Mesenchymal stem cell (in vitro differentiated cells and primary cell): Measurements from ENCODE around the gene TRAF7.

Experiments used
- DNase-seq: peaks from one replicate; pipeline ENCODE4 v3.0.0-alpha.2; 2013
- H2AFZ ChIP-seq: one replicate; pipeline ENCODE4 v1.6.1; 2013; ENCODE audit warnings: low read depth, mild to moderate bottlenecking, control low read depth, inconsistent platforms, low read length, moderate library complexity
- H2AK5ac ChIP-seq: 2 replicates; pipeline ENCODE4 v1.6.1; 2013; ENCODE audit warnings: low read length, moderate library complexity, mild to moderate bottlenecking, inconsistent platforms; ENCODE audit not compliant: severe bottlenecking
- H2BK120ac ChIP-seq: one replicate; pipeline ENCODE4 v1.6.1; 2013; ENCODE audit warnings: low read depth, mild to moderate bottlenecking, inconsistent platforms, low read length, moderate library complexity
- H2BK12ac ChIP-seq, 2 experiments: one replicate each; pipeline ENCODE4 v1.6.1; 2013; ENCODE audit warnings: inconsistent platforms in 2 of 2, low read length in 2 of 2, mild to moderate bottlenecking in 2 of 2, moderate library complexity in 2 of 2, control low read depth in 1 of 2
- H2BK15ac ChIP-seq: one replicate; pipeline ENCODE4 v1.6.1; 2013; ENCODE audit warnings: mild to moderate bottlenecking, low read depth, inconsistent platforms; ENCODE audit not compliant: poor library complexity, severe bottlenecking
- H2BK5ac ChIP-seq: 2 replicates; pipeline ENCODE4 v1.6.1; 2013; ENCODE audit warnings: low read depth, mild to moderate bottlenecking, low read length, control low read depth, inconsistent platforms; ENCODE audit not compliant: poor library complexity, severe bottlenecking
- H3K14ac ChIP-seq, 2 experiments: one replicate each; pipeline ENCODE4 v1.6.1; 2013; ENCODE audit warnings: inconsistent platforms in 2 of 2, low read length in 2 of 2, control low read depth in 1 of 2, mild to moderate bottlenecking in 1 of 2, moderate library complexity in 1 of 2
- H3K18ac ChIP-seq, 2 experiments: one replicate each; pipeline ENCODE4 v1.6.1; 2013; ENCODE audit warnings: inconsistent platforms in 2 of 2, low read length in 2 of 2, control low read depth in 1 of 2, low read depth in 1 of 2, mild to moderate bottlenecking in 1 of 2
- H3K23ac ChIP-seq, 2 experiments: one replicate each; pipeline ENCODE4 v1.6.1; 2013; ENCODE audit warnings: inconsistent platforms in 2 of 2, low read length in 2 of 2, mild to moderate bottlenecking in 2 of 2, moderate library complexity in 2 of 2, control low read depth in 1 of 2
- H3K27ac ChIP-seq: 2 replicates; pipeline ENCODE4 v1.5.1; 2013; ENCODE audit warnings: mild to moderate bottlenecking, moderate library complexity, low read length, control low read depth, inconsistent platforms; ENCODE audit not compliant: poor library complexity, severe bottlenecking
- H3K27me3 ChIP-seq, 2 experiments: 2 replicates each; pipeline versions ENCODE4 v1.6.1 to v1.7.0; 2013; ENCODE audit warnings: low read length in 2 of 2, mild to moderate bottlenecking in 2 of 2, moderate library complexity in 2 of 2, control low read depth in 1 of 2, inconsistent platforms in 1 of 2; ENCODE audit not compliant: control insufficient read depth in 1 of 2, insufficient read depth in 1 of 2
- H3K36me3 ChIP-seq, 2 experiments: 2 replicates each; pipeline versions ENCODE4 v1.6.1 to v1.7.0; 2013; ENCODE audit warnings: low read length in 2 of 2, control low read depth in 1 of 2, inconsistent platforms in 1 of 2, low read depth in 1 of 2, mild to moderate bottlenecking in 1 of 2; ENCODE audit not compliant: insufficient read depth in 2 of 2, control insufficient read depth in 1 of 2
- H3K4ac ChIP-seq, 2 experiments: one replicate each; pipeline ENCODE4 v1.6.1; 2013; ENCODE audit warnings: inconsistent platforms in 2 of 2, low read length in 2 of 2, mild to moderate bottlenecking in 2 of 2, moderate library complexity in 2 of 2, control low read depth in 1 of 2, low read depth in 1 of 2
- H3K4me1 ChIP-seq: 2 replicates; pipeline ENCODE4 v1.6.1; 2013; ENCODE audit warnings: low read depth, low read length, control low read depth; ENCODE audit not compliant: control insufficient read depth, insufficient read depth
- H3K4me2 ChIP-seq: 2 replicates; pipeline ENCODE4 v1.6.1; 2013; ENCODE audit warnings: low read length, mild to moderate bottlenecking, inconsistent platforms; ENCODE audit not compliant: poor library complexity, severe bottlenecking
- H3K4me3 ChIP-seq, 2 experiments: 2 replicates each; pipeline versions ENCODE4 v1.5.1 to v1.7.0; 2013; ENCODE audit warnings: low read length in 2 of 2, mild to moderate bottlenecking in 2 of 2, control low read depth in 1 of 2, low read depth in 1 of 2; ENCODE audit not compliant: insufficient read depth in 1 of 2
- H3K79me1 ChIP-seq: replicated peaks from 2 replicates; pipeline ENCODE4 v1.6.1; 2013; ENCODE audit warnings: mild to moderate bottlenecking, control low read depth, low read length, inconsistent platforms; ENCODE audit not compliant: poor library complexity, severe bottlenecking
- H3K9ac ChIP-seq: 2 replicates; pipeline ENCODE4 v1.7.0; 2013; ENCODE audit warnings: mild to moderate bottlenecking, low read length, moderate library complexity
- H3K9me3 ChIP-seq: 2 replicates; pipeline ENCODE4 v1.7.0; 2013; ENCODE audit warnings: mild to moderate bottlenecking, low read length; ENCODE audit not compliant: control insufficient read depth
- H4K8ac ChIP-seq: one replicate; pipeline ENCODE4 v1.6.1; 2013; ENCODE audit warnings: inconsistent platforms, mild to moderate bottlenecking, low read length, moderate library complexity
- H4K91ac ChIP-seq: one replicate; pipeline ENCODE4 v1.6.1; 2013; ENCODE audit warnings: mild to moderate bottlenecking, low read length, inconsistent platforms
- WGBS: methylation state at CpG from one replicate; pipeline ENCODE4 v1.1.7; 2013; ENCODE audit warnings: mixed read lengths; 5-methylcytosine and 5-hydroxymethylcytosine counted together

TRAF7 gene

GRCh38 chr16:2216330-2216729 is 60.7 kb downstream of the TRAF7 start:
- Histone ChIP-seq H3K4ac (no peak overlapping the region), H3K23ac (no peak overlapping the region), H4K91ac (no peak overlapping the region), H4K8ac (peak overlapping the region; percentile 64), H3K27me3 (no peaks in the 10 kb centered on the region), H2AFZ (no peak overlapping the region), H2AK5ac (no peak overlapping the region), H3K4me1 (peaks cover 24% of the 10 kb centered on the region), H3K14ac (no peak overlapping the region), H3K4me3 (no peak overlapping the region), H3K9ac (no peak overlapping the region), H3K18ac (no peak overlapping the region), H3K79me1 (peaks cover 11% of the 10 kb centered on the region), H2BK120ac (no peak overlapping the region), H3K36me3 (peaks cover 5 to 15% of the 10 kb centered on the region in 2 experiments), H2BK15ac (no peak overlapping the region), H3K4me2 (no peak overlapping the region), H3K27ac (no peak overlapping the region), H2BK12ac (peak overlapping the region in 1 of 2 experiments; percentile 64), H3K9me3 (no peaks in the 10 kb centered on the region), H2BK5ac (no peak overlapping the region)
- 94% methylated on average over 2 of the region's 4 CpGs for WGBS
- DNase-seq = no peak

DNA sequence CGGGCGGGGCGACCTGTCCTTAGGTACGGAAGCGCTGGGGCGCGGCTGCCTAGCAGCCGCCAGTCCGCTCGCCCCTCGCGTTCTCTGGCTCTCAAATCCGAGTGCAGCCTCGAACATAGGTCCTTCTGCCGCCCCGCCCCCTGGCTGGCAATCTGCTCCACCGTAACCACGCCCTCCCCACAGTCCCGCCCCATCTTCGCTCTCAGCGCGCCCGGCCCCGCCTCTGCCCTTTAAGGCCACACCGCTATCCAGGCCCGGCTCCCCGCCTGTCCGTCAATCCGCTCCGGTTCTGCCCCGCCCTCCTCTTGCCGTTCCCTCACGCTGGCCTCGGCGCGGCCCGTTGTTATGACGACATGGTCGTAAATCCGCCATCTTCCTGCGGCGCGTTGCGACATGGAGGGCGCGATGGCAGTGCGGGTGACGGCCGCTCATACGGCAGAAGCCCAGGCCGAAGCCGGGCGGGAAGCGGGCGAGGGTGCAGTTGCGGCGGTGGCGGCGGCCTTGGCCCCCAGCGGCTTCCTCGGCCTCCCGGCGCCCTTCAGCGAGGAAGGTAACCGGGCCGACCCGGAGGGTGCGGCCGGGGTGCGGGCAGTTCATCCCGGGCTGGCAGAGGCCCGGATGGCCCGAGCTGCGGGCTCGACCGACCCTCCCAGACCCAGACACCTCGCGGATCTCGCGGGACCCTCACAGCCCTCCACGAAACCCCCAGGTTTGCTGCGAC is 67.8 kb downstream of the TRAF7 start, which contains the start of gene E4F1:
Gene E4F1 (plus strand): TSS at position 371 of the 721 bp plus-strand sequence. CDS start 23 bp downstream, at position 394.
- Histone ChIP-seq H4K8ac (peak within 1 kb of the TSS; percentile 100), H3K27ac (peak within 1 kb of the TSS; percentile 74), H3K4me3 (peak within 1 kb of the TSS; percentile 89 to 93), H3K4me2 (peak within 1 kb of the TSS; percentile 71), H2AK5ac (no peak within 1 kb of the TSS), H2BK5ac (peak within 1 kb of the TSS; percentile 46), H3K9me3 (no peaks in the 10 kb centered on the region), H3K14ac (peak within 1 kb of the TSS in 1 of 2 experiments; percentile 98), H2BK120ac (peak within 1 kb of the TSS; percentile 79), H2AFZ (peak within 1 kb of the TSS; percentile 84), H3K18ac (peak within 1 kb of the TSS; percentile 97 to 100), H3K36me3 (peaks cover under 1 to 16% of the 10 kb centered on the region in 2 experiments), H4K91ac (peak within 1 kb of the TSS; percentile 93), H3K4me1 (peaks cover 23% of the 10 kb centered on the region), H3K4ac (peak within 1 kb of the TSS; percentile 97), H3K23ac (peak within 1 kb of the TSS; percentile 46 to 90), H3K79me1 (peaks cover 6% of the 10 kb centered on the region), H3K9ac (peak within 1 kb of the TSS; percentile 95), H2BK15ac (peak within 1 kb of the TSS; percentile 94), H2BK12ac (peak within 1 kb of the TSS; percentile 96 to 98), H3K27me3 (no peaks in the 10 kb centered on the region)
- WGBS = under 1% methylated on average over 66 of the region's 82 CpGs
- peak; percentile 99 for DNase-seq

GRCh38 chr16:2223942-2224486 is 68.4 kb downstream of the TRAF7 start:
- Histone ChIP-seq H3K27ac (peak overlapping the region; percentile 74), H3K9ac (peak overlapping the region; percentile 95), H3K14ac (peak overlapping the region in 1 of 2 experiments; percentile 98), H2AFZ (peak overlapping the region; percentile 84), H2AK5ac (no peak overlapping the region), H3K4me1 (peaks cover 23% of the 10 kb centered on the region), H3K18ac (peak overlapping the region; percentile 70 to 90), H3K4me2 (peak overlapping the region; percentile 64), H4K91ac (peak overlapping the region; percentile 27), H3K4ac (peak overlapping the region; percentile 75 to 97), H2BK5ac (no peak overlapping the region), H3K36me3 (peaks cover 7 to 23% of the 10 kb centered on the region in 2 experiments), H3K23ac (peak overlapping the region in 1 of 2 experiments; percentile 90), H3K27me3 (no peaks in the 10 kb centered on the region), H2BK120ac (peak overlapping the region; percentile 79), H3K79me1 (peaks cover 12% of the 10 kb centered on the region), H4K8ac (peak overlapping the region; percentile 85), H2BK15ac (no peak overlapping the region), H2BK12ac (no peak overlapping the region), H3K9me3 (no peaks in the 10 kb centered on the region), H3K4me3 (peak overlapping the region; percentile 89 to 93)
- 5% methylated on average over 20 of the region's 22 CpGs for WGBS
- peak; percentile 70 for DNase-seq

DNA sequence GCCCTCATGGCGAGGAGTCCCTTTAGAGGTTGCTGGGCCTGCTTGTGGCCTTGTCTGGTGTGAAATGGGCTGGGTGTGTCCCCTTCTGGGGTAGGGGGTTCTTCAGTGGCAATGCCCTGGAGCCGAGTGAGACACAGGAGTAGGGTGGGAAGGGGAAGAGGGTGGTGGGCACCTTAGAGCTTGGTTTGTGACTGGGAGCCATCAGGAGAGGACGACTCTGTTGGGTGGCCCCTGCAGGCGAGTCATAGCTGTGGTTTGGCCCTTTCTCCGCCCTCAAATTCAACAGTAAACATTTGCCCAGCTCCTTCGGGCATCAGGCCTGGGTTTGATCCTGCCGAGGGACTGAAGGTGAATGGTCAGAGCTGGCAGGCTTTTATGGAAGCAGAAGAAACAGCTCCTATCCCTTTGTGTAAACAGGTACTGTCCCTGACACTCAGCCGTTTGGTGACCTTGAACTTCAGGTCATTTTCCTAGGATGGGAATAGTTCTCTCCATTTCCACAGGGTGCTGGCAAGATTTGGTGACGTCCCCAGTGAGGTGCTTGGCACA is 70.7 kb downstream of the TRAF7 start:
- no peak overlapping the region for H4K8ac ChIP-seq
- H3K4me3 ChIP-seq = no peak overlapping the region
- H3K23ac ChIP-seq = no peak overlapping the region
- no peak overlapping the region for H2AFZ ChIP-seq
- no peak for DNase-seq
- no peaks in the 10 kb centered on the region for H3K27me3 ChIP-seq
- no peak overlapping the region for H2BK12ac ChIP-seq
- H3K79me1 ChIP-seq = peaks cover 24% of the 10 kb centered on the region
- no peaks in the 10 kb centered on the region for H3K9me3 ChIP-seq
- H2BK120ac ChIP-seq = no peak overlapping the region
- peak overlapping the region; percentile 25 for H4K91ac ChIP-seq
- peak overlapping the region; percentile 16 for H2AK5ac ChIP-seq
- no peak overlapping the region for H3K27ac ChIP-seq
- no peak overlapping the region for H2BK5ac ChIP-seq
- no peak overlapping the region for H2BK15ac ChIP-seq
- H3K4me1 ChIP-seq = peaks cover 30% of the 10 kb centered on the region
- H3K14ac ChIP-seq = peak overlapping the region in 1 of 2 experiments; percentile 13
- H3K4me2 ChIP-seq = no peak overlapping the region
- H3K36me3 ChIP-seq = peaks cover 26 to 46% of the 10 kb centered on the region in 2 experiments
- 59% methylated on average over 7 of the region's 9 CpGs for WGBS
- H3K18ac ChIP-seq = no peak overlapping the region
- H3K4ac ChIP-seq = no peak overlapping the region
- peak overlapping the region; percentile 23 for H3K9ac ChIP-seq
